Liver (tissue), 3 donors: ENCODE measurements around the gene PUSL1.

Experiments used
- CTCF ChIP-seq: fragments of 150-350 bp; IDR thresholded peaks from 2 replicates; pipeline ENCODE4 v1.5.1; 2017; ENCODE audit warnings: improper control_type of control experiment, low read depth, low read length; ENCODE audit not compliant: missing input control
- GABPA ChIP-seq, 2 donors: IDR thresholded peaks in 1 of 2; conservative IDR thresholded peaks in 1 of 2; 2 replicates each; pipeline ENCODE4 v1.6.1; 2016; ENCODE audit warnings: antibody characterized with exemption in 2 of 2, mild to moderate bottlenecking in 1 of 2, moderate library complexity in 1 of 2
- MAX ChIP-seq: IDR thresholded peaks from 2 replicates; pipeline ENCODE4 v1.6.1; 2016; ENCODE audit warnings: antibody characterized with exemption
- REST ChIP-seq: IDR thresholded peaks from 2 replicates; pipeline ENCODE4 v1.6.1; 2016; ENCODE audit warnings: antibody characterized with exemption, mild to moderate bottlenecking
- YY1 ChIP-seq: IDR thresholded peaks from 2 replicates; pipeline ENCODE4 v1.6.1; 2016; ENCODE audit warnings: antibody characterized with exemption, mild to moderate bottlenecking
- donor health status: healthy.
- donor health status: healthy.

GRCh38 chr1:1340791-1341548 is 32.6 kb downstream of the PUSL1 start:
- TF ChIP-seq CTCF = no peak
- no peak for TF ChIP-seq MAX
- TF ChIP-seq YY1 = no peak
- no peak for TF ChIP-seq GABPA (IDR thresholded peaks at IDR 0.05 in 1 of 2, conservative IDR thresholded peaks at IDR 0.05 in 1 of 2)
- TF ChIP-seq REST = no peak
